KMS-11 (cell line): ENCODE results near the gene NECTIN1.

ENCODE experiments used
- H2AFZ ChIP-seq: fragments of 200-600 bp; sonication (generic); 2 replicates; pipeline ENCODE4 v1.6.1; 2016; ENCODE audit warnings: antibody characterized with exemption, mixed run types, low read depth
- H3K27ac ChIP-seq: fragments of 200-600 bp; sonication (generic); 2 replicates; pipeline ENCODE4 v1.6.1; 2016; ENCODE audit warnings: mild to moderate bottlenecking, mixed run types
- H3K27me3 ChIP-seq: fragments of 200-600 bp; sonication (generic); 2 replicates; pipeline ENCODE4 v1.6.1; 2017; ENCODE audit warnings: mild to moderate bottlenecking, low read depth, mixed run types, moderate library complexity; ENCODE audit not compliant: insufficient read depth
- H3K36me3 ChIP-seq: fragments of 200-600 bp; sonication (generic); 2 replicates; pipeline ENCODE4 v1.6.1; 2017; ENCODE audit warnings: mild to moderate bottlenecking, mixed run types; ENCODE audit not compliant: insufficient read depth
- H3K4me1 ChIP-seq: fragments of 200-600 bp; sonication (generic); 2 replicates; pipeline ENCODE4 v1.6.1; 2016; ENCODE audit warnings: mild to moderate bottlenecking, low read depth, mixed run types; ENCODE audit not compliant: poor library complexity, severe bottlenecking
- H3K4me2 ChIP-seq: fragments of 200-600 bp; sonication (generic); 2 replicates; pipeline ENCODE4 v1.7.0; 2016; ENCODE audit warnings: mild to moderate bottlenecking, mixed run types
- H3K4me3 ChIP-seq: fragments of 200-600 bp; sonication (generic); IDR thresholded peaks from 2 replicates; pipeline ENCODE4 v1.6.1; 2017; ENCODE audit warnings: low read depth, low read length, mixed read lengths; ENCODE audit not compliant: insufficient read depth
- H3K79me2 ChIP-seq: fragments of 200-600 bp; sonication (generic); 2 replicates; pipeline ENCODE4 v1.6.1; 2016; ENCODE audit warnings: low read depth, mixed run types; ENCODE audit not compliant: insufficient read depth
- H3K9ac ChIP-seq: fragments of 200-600 bp; sonication (generic); 2 replicates; pipeline ENCODE4 v1.6.1; 2016; ENCODE audit warnings: mild to moderate bottlenecking, mixed run types
- H4K20me1 ChIP-seq: fragments of 200-600 bp; sonication (generic); 2 replicates; pipeline ENCODE4 v1.6.1; 2016; ENCODE audit warnings: mild to moderate bottlenecking, mixed run types; ENCODE audit not compliant: insufficient read depth
- CTCF ChIP-seq: fragments of 200-600 bp; sonication (generic); conservative IDR thresholded peaks from 2 replicates; pipeline ENCODE4 v1.6.1; 2017; ENCODE audit warnings: low read depth, mild to moderate bottlenecking, antibody characterized with exemption, low read length, moderate library complexity, mixed read lengths

The NECTIN1 gene

GRCh38 chr11:119622454-119623143 lies 106.4 kb downstream of the NECTIN1 start:
- no peaks in the 10 kb centered on the region for H3K36me3 ChIP-seq
- no peak overlapping the region for H3K4me3 ChIP-seq
- no peak overlapping the region for H3K27ac ChIP-seq
- no peaks in the 10 kb centered on the region for H4K20me1 ChIP-seq
- no peak overlapping the region for H3K9ac ChIP-seq
- TF ChIP-seq CTCF = no peak
- no peak overlapping the region for H2AFZ ChIP-seq
- H3K4me1 ChIP-seq = no peaks in the 10 kb centered on the region
- H3K79me2 ChIP-seq = no peaks in the 10 kb centered on the region
- H3K4me2 ChIP-seq = no peak overlapping the region
- no peaks in the 10 kb centered on the region; the same call in 1 of the 2 replicates for H3K27me3 ChIP-seq

- no peaks in the 10 kb centered on the region for H4K20me1 ChIP-seq
- no peak overlapping the region for H3K4me3 ChIP-seq
- H3K36me3 ChIP-seq = no peaks in the 10 kb centered on the region
- H3K4me1 ChIP-seq = no peaks in the 10 kb centered on the region
- no peaks in the 10 kb centered on the region for H3K79me2 ChIP-seq
- TF ChIP-seq CTCF = no peak
- no peak overlapping the region for H2AFZ ChIP-seq
- no peak overlapping the region for H3K4me2 ChIP-seq
- no peaks in the 10 kb centered on the region for H3K27me3 ChIP-seq
- no peak overlapping the region for H3K27ac ChIP-seq
- H3K9ac ChIP-seq = no peak overlapping the region
Measured at GRCh38 chr11:119619665-119620064, 109.3 kb downstream of the NECTIN1 start.

- no peaks in the 10 kb centered on the region for H4K20me1 ChIP-seq
- no peaks in the 10 kb centered on the region for H3K27me3 ChIP-seq
- no peak for TF ChIP-seq CTCF
- no peaks in the 10 kb centered on the region for H3K79me2 ChIP-seq
- no peaks in the 10 kb centered on the region for H3K36me3 ChIP-seq
- no peak overlapping the region for H2AFZ ChIP-seq
- no peaks in the 10 kb centered on the region for H3K4me1 ChIP-seq
- no peak overlapping the region for H3K4me3 ChIP-seq
- no peak overlapping the region for H3K4me2 ChIP-seq
- no peak overlapping the region for H3K9ac ChIP-seq
- H3K27ac ChIP-seq = no peak overlapping the region
Measured at GRCh38 chr11:119618208-119618909, 110.6 kb downstream of the NECTIN1 start.

GRCh38 chr11:119617340-119617713 lies 111.7 kb downstream of the NECTIN1 start:
- Histone ChIP-seq H3K4me2 (no peak overlapping the region), H4K20me1 (no peaks in the 10 kb centered on the region), H3K79me2 (no peaks in the 10 kb centered on the region), H3K9ac (no peak overlapping the region), H2AFZ (no peak overlapping the region), H3K27me3 (no peaks in the 10 kb centered on the region), H3K4me1 (no peaks in the 10 kb centered on the region), H3K4me3 (no peak overlapping the region), H3K36me3 (no peaks in the 10 kb centered on the region), H3K27ac (no peak overlapping the region)
- TF ChIP-seq CTCF = no peak
